Hepatocyte (in vitro differentiated cells): Measurements from ENCODE around the gene TBL1X. TPM values are rescaled to one million over a fixed set of nuclear protein-coding genes. Genes with fewer than 3 reads are reported as not detected.

ENCODE experiments used
- DNase-seq: peaks from one replicate; pipeline ENCODE4 v3.0.0-alpha.2; 2016; ENCODE audit warnings: low spot score
- H2AFZ ChIP-seq: fragments of 200-600 bp; sonication (generic); 2 replicates; pipeline ENCODE4 v1.6.0; 2016; ENCODE audit warnings: antibody characterized with exemption, mild to moderate bottlenecking
- H3K27ac ChIP-seq: fragments of 200-600 bp; sonication (generic); 2 replicates; pipeline ENCODE4 v1.5.1; 2016; ENCODE audit warnings: mild to moderate bottlenecking
- H3K27me3 ChIP-seq: fragments of 200-600 bp; sonication (generic); 2 replicates; pipeline ENCODE4 v1.6.1; 2016
- H3K36me3 ChIP-seq: fragments of 200-600 bp; sonication (generic); replicated peaks from 2 replicates; pipeline ENCODE4 v1.5.1; 2016; ENCODE audit warnings: low read depth; ENCODE audit not compliant: insufficient read depth
- H3K4me1 ChIP-seq: fragments of 200-600 bp; sonication (generic); 2 replicates; pipeline ENCODE4 v1.5.1; 2016; ENCODE audit warnings: mild to moderate bottlenecking, moderate library complexity; ENCODE audit not compliant: insufficient read depth
- H3K4me2 ChIP-seq: fragments of 200-600 bp; sonication (generic); 2 replicates; pipeline ENCODE4 v1.6.0; 2016
- H3K4me3 ChIP-seq: fragments of 200-600 bp; sonication (generic); 2 replicates; pipeline ENCODE4 v1.5.1; 2016; ENCODE audit warnings: mild to moderate bottlenecking
- H3K79me2 ChIP-seq: fragments of 200-600 bp; sonication (generic); 2 replicates; pipeline ENCODE4 v1.6.0; 2017; ENCODE audit warnings: mild to moderate bottlenecking
- H3K9me2 ChIP-seq: fragments of 200-600 bp; sonication (generic); replicated peaks from 2 replicates; pipeline ENCODE4 v1.6.0; 2017; ENCODE audit warnings: mild to moderate bottlenecking; ENCODE audit not compliant: insufficient read depth
- H3K9me3 ChIP-seq: fragments of 200-600 bp; sonication (generic); 2 replicates; pipeline ENCODE4 v1.5.1; 2016; ENCODE audit warnings: low read depth, mild to moderate bottlenecking
- H4K20me1 ChIP-seq: fragments of 200-600 bp; sonication (generic); 2 replicates; pipeline ENCODE4 v1.6.0; 2016; ENCODE audit warnings: mild to moderate bottlenecking; ENCODE audit not compliant: insufficient read depth, poor library complexity, severe bottlenecking
- CTCF ChIP-seq: fragments of 200-600 bp; sonication (generic); IDR thresholded peaks from 2 replicates; pipeline ENCODE4 v1.5.1; 2016; ENCODE audit warnings: antibody characterized with exemption, mild to moderate bottlenecking; ENCODE audit not compliant: poor library complexity
- EZH2 ChIP-seq: fragments of 200-600 bp; sonication (generic); IDR thresholded peaks from 2 replicates; pipeline ENCODE4 v1.6.1; 2016; ENCODE audit warnings: antibody characterized with exemption, mild to moderate bottlenecking, borderline replicate concordance
- EZH2phosphoT487 ChIP-seq: fragments of 200-600 bp; sonication (generic); IDR thresholded peaks from one replicate; pipeline ENCODE4 v1.6.1; 2018; ENCODE audit warnings: antibody characterized with exemption, mild to moderate bottlenecking, low read depth, moderate library complexity; ENCODE audit not compliant: unreplicated experiment, severe bottlenecking
- WGBS: methylation state at CpG from one replicate; pipeline ENCODE4 v1.1.6; 2016; ENCODE audit warnings: low lambda C conversion rate; ENCODE audit errors: missing lambda C conversion rate; 5-methylcytosine and 5-hydroxymethylcytosine counted together
- polyA plus RNA-seq: library from polyadenylated mRNA; unstranded; fragments of >200 nt; fragmentation: Nextera tagmentation; extraction: Ambion mirVana; gene quantifications from 2 replicates; pipeline ENCODE4 v1.2.1, GENCODE V29; 2016
- total RNA-seq: library from RNA; depleted of rRNA; stranded (reverse); fragments of >200 nt; gene quantifications from 2 replicates; pipeline ENCODE4 v1.2.3, GENCODE V29; 2014

The TBL1X gene
- total and polyA plus RNA-seq, 2 experiments from 2014 or later, result 14.9 to 16.0 TPM

- DNase-seq, result no peak
Observed at GRCh38 chrX:9635803-9636202, 170.9 kb downstream of the TBL1X start.

GRCh38 chrX:9638871-9639270, 174.0 kb downstream of the TBL1X start:
- Histone ChIP-seq H3K27ac (no peak overlapping the region), H2AFZ (no peak overlapping the region)
- TF ChIP-seq CTCF (no peak), EZH2 (no peak), EZH2phosphoT487 (no peak)

More at GRCh38 chrX:9635803-9636202, 170.9 kb downstream of the TBL1X start:
- Histone ChIP-seq H3K4me3 (no peak overlapping the region), H3K27ac (no peak overlapping the region), H4K20me1 (peaks cover 2% of the 10 kb centered on the region), H3K36me3 (no peaks in the 10 kb centered on the region), H3K79me2 (no peaks in the 10 kb centered on the region), H3K9me2 (no peaks in the 10 kb centered on the region), H2AFZ (no peak overlapping the region), H3K9me3 (no peaks in the 10 kb centered on the region), H3K27me3 (no peaks in the 10 kb centered on the region), H3K4me1 (no peaks in the 10 kb centered on the region), H3K4me2 (no peak overlapping the region)
- WGBS, result 66% methylated on average over 4 of the region's 4 CpGs
- no peak for TF ChIP-seq CTCF
- TF ChIP-seq EZH2phosphoT487, result no peak
- TF ChIP-seq EZH2, result no peak

GRCh38 chrX:9642270-9642995, 177.6 kb downstream of the TBL1X start:
- H3K27ac ChIP-seq, result no peak overlapping the region
- WGBS, result 77% methylated on average over 14 of the region's 14 CpGs
- no peak for DNase-seq
- TF ChIP-seq CTCF, result no peak
- TF ChIP-seq EZH2, result no peak
- TF ChIP-seq EZH2phosphoT487, result no peak
- no peaks in the 10 kb centered on the region for H3K36me3 ChIP-seq
- H2AFZ ChIP-seq, result no peak overlapping the region
- H3K79me2 ChIP-seq, result no peaks in the 10 kb centered on the region
- no peak overlapping the region for H3K4me2 ChIP-seq
- H3K4me1 ChIP-seq, result no peaks in the 10 kb centered on the region
- no peaks in the 10 kb centered on the region for H4K20me1 ChIP-seq
- no peaks in the 10 kb centered on the region for H3K27me3 ChIP-seq
- H3K9me3 ChIP-seq, result no peaks in the 10 kb centered on the region
- H3K9me2 ChIP-seq, result no peaks in the 10 kb centered on the region
- no peak overlapping the region for H3K4me3 ChIP-seq

More at GRCh38 chrX:9638871-9639270, 174.0 kb downstream of the TBL1X start:
- Histone ChIP-seq H3K27me3 (no peaks in the 10 kb centered on the region), H3K4me1 (no peaks in the 10 kb centered on the region), H3K9me2 (no peaks in the 10 kb centered on the region), H3K4me3 (no peak overlapping the region), H3K36me3 (no peaks in the 10 kb centered on the region), H3K9me3 (no peaks in the 10 kb centered on the region), H3K79me2 (no peaks in the 10 kb centered on the region), H3K4me2 (no peak overlapping the region), H4K20me1 (no peaks in the 10 kb centered on the region)
- DNase-seq, result no peak
